Mesodermal cell (in vitro differentiated cells): Measurements from ENCODE around the gene QKI.
"Not testable (repeated sequence)": the region's sequence is repeated elsewhere in the genome, so short reads cannot be mapped to it uniquely, and the experiment has no call there.

ENCODE experiments used
- H3K27ac ChIP-seq: 2 replicates; pipeline ENCODE4 v1.7.0; 2013; ENCODE audit warnings: mild to moderate bottlenecking, low read depth, low read length, moderate library complexity; ENCODE audit not compliant: severe bottlenecking
- H3K36me3 ChIP-seq: 2 replicates; pipeline ENCODE4 v1.7.1; 2013; ENCODE audit warnings: mild to moderate bottlenecking, low read length, moderate library complexity; ENCODE audit not compliant: control insufficient read depth, insufficient read depth
- H3K4me1 ChIP-seq: one replicate; pipeline ENCODE4 v1.7.1; 2013; ENCODE audit warnings: mild to moderate bottlenecking, low read length; ENCODE audit not compliant: insufficient read depth, control insufficient read depth, poor library complexity, severe bottlenecking
- H3K4me3 ChIP-seq: 2 replicates; pipeline ENCODE4 v1.7.0; 2013; ENCODE audit warnings: low read length, control low read depth, mild to moderate bottlenecking; ENCODE audit not compliant: insufficient read depth, poor library complexity, severe bottlenecking; ENCODE audit errors: extremely low read depth
- H3K9me3 ChIP-seq: 2 replicates; pipeline ENCODE4 v1.7.1; 2013; ENCODE audit warnings: mild to moderate bottlenecking, low read length, moderate library complexity; ENCODE audit not compliant: control insufficient read depth
- WGBS, 2 experiments: methylation state at CpG; one replicate each; pipeline ENCODE4 v1.1.5; 2013; ENCODE audit warnings: missing lambda C conversion rate in 2 of 2; ENCODE audit not compliant: insufficient coverage in 2 of 2; 5-methylcytosine and 5-hydroxymethylcytosine counted together

QKI gene

GRCh38 chr6:163461696-163462095 lies 47.2 kb downstream of the QKI start:
- Histone ChIP-seq H3K9me3 (no peaks in the 10 kb centered on the region), H3K4me3 (no peak overlapping the region), H3K36me3 (peaks cover 40% of the 10 kb centered on the region), H3K27ac (no peak overlapping the region), H3K4me1 (peaks cover 18% of the 10 kb centered on the region)
- WGBS, 2 experiments, result no CpG with 5 or more reads among the region's 3 CpGs

GRCh38 chr6:163463180-163463579 lies 48.7 kb downstream of the QKI start:
- Histone ChIP-seq H3K27ac (no peak overlapping the region), H3K9me3 (no peaks in the 10 kb centered on the region), H3K4me1 (peaks cover 12% of the 10 kb centered on the region), H3K36me3 (peaks cover 45% of the 10 kb centered on the region), H3K4me3 (no peak overlapping the region)
- WGBS, 2 experiments, result 100% methylated on average over 1 of the region's 5 CpGs; no CpG with 5 or more reads in 1 of the 2 experiments

DNA sequence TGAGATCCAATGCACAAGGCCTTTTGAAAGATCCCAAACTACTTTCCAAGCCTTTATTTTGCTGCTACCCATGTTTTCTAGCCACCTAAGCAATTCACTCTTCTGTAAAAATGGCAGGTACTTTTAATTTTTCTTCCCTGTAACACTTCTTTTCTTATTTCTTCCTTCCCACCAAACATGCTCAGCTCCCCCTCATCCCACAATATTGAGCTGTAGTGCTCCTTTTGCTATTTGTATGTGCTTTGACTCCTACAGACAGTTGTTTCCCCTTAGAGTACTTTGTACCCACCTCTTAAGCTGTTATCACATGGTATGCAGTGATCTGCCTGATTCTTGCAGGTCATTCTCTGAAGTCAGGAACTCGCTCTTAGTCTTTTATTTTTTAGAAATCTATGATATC lies 49.3 kb downstream of the QKI start:
- no peaks in the 10 kb centered on the region for H3K9me3 ChIP-seq
- WGBS, 2 experiments, result 100% methylated on average over 1 of the region's 1 CpG; no CpG with 5 or more reads in 1 of the 2 experiments
- peaks cover 49% of the 10 kb centered on the region for H3K36me3 ChIP-seq
- peaks cover 8% of the 10 kb centered on the region for H3K4me1 ChIP-seq
- H3K4me3 ChIP-seq, result no peak overlapping the region
- H3K27ac ChIP-seq, result no peak overlapping the region

DNA sequence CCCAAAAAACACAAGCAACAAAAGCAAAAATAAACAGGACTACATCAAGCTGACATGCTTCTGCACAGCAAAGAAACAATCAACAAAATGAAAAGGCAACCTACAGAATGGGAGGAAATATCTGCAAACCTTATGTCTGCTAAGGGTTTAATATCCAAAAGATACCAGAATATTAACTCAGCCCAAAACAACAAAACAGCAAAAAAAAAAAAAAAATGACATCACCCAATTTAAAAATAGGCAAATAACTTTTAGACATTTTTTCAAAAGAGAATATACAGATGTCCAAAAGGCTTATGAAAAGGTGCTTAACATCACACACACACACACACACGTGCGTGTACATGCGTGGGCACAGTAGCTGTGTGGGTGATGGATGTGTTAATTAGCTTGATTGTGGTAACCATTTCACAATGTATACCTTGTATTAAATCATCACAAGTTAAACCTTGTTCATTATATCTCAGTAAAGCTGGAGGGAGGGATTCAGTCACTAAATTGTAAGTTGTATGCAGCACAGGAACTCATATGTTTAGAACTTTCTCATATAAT lies 52.4 kb downstream of the QKI start:
- Histone ChIP-seq H3K36me3 (peaks cover 69% of the 10 kb centered on the region), H3K4me3 (no peak overlapping the region), H3K27ac (no peak overlapping the region), H3K9me3 (peaks cover 18% of the 10 kb centered on the region), H3K4me1 (no peaks in the 10 kb centered on the region)
- no CpG with 5 or more reads among the region's 3 CpGs for WGBS, 2 experiments

- 100% methylated on average over 1 of the region's 3 CpGs; no CpG with 5 or more reads in 1 of the 2 experiments for WGBS, 2 experiments
- H3K27ac ChIP-seq, result no peak overlapping the region
- H3K36me3 ChIP-seq, result peaks cover 61% of the 10 kb centered on the region
- peaks cover 18% of the 10 kb centered on the region for H3K9me3 ChIP-seq
- no peaks in the 10 kb centered on the region for H3K4me1 ChIP-seq
- no peak overlapping the region for H3K4me3 ChIP-seq
Measured at GRCh38 chr6:163468738-163469137, 54.2 kb downstream of the QKI start.

DNA sequence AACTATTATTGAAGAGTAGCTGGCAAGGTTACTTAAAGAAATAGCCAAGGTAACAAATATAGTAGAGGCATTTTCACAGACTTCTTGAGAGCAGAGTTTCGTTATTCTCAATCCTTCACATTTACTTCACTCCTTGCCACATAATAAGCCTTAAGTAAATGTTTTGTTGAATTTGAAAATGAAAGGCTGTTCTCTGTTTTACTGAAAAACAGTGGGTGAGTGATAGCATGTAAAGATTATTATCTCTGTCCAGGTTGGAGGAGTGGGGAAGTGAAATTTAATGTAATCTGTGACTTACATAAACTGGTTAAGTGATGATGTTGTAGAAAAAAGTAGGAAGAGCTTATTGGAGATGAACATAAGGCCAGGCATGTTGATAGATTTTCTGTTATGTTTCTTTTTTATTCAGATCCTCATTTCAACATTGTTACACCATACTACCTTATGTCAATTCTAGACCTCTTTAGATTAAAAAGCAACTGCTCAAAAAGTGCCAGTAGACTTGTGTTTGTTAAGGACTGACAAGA lies 55.0 kb downstream of the QKI start:
- H3K9me3 ChIP-seq, result peaks cover 18% of the 10 kb centered on the region
- H3K4me1 ChIP-seq, result no peaks in the 10 kb centered on the region
- no CpG with 5 or more reads among the region's 1 CpG for WGBS, 2 experiments
- H3K27ac ChIP-seq, result no peak overlapping the region
- peaks cover 57% of the 10 kb centered on the region for H3K36me3 ChIP-seq
- no peak overlapping the region for H3K4me3 ChIP-seq

GRCh38 chr6:163470611-163471010 lies 56.1 kb downstream of the QKI start:
- Histone ChIP-seq H3K27ac (no peak overlapping the region), H3K9me3 (peaks cover 18% of the 10 kb centered on the region), H3K4me3 (no peak overlapping the region), H3K36me3 (peaks cover 57% of the 10 kb centered on the region), H3K4me1 (peaks cover 3% of the 10 kb centered on the region)

GRCh38 chr6:163474581-163474980 lies 60.1 kb downstream of the QKI start:
- WGBS, 2 experiments, result 83% methylated on average over 1 of the region's 2 CpGs; no CpG with 5 or more reads in 1 of the 2 experiments
- H3K9me3 ChIP-seq, result peaks cover 13% of the 10 kb centered on the region

GRCh38 chr6:163476946-163477345 lies 62.4 kb downstream of the QKI start:
- peaks cover 37% of the 10 kb centered on the region for H3K36me3 ChIP-seq
- not testable (repeated sequence) for H3K9me3 ChIP-seq, H3K4me3 ChIP-seq, H3K4me1 ChIP-seq, H3K27ac ChIP-seq
- WGBS, 2 experiments, result 82 to 93% methylated on average over 5 to 6 of the region's 7 CpGs

More at GRCh38 chr6:163474581-163474980, 60.1 kb downstream of the QKI start:
- H3K4me3 ChIP-seq, result no peak overlapping the region
- peaks cover 6% of the 10 kb centered on the region for H3K4me1 ChIP-seq
- peaks cover 43% of the 10 kb centered on the region for H3K36me3 ChIP-seq
- no peak overlapping the region for H3K27ac ChIP-seq

DNA sequence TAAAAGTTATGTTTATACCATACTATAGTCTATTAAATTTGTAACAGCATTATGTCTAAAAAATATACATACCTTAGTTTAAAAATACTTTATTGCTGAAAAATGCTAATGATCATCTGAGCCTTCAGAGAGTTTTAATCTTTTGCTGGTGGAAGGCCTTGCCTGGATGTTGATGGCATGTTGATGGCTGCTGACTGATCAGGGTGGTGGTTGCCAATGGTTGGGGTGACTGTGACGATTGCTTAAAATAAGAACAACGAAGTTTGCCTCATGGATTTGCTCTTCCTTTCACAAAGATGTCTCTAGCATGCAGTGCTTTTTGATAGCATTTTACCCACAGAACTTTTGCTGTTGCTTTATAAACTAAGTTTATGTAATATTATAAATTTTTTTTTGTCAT lies 68.6 kb downstream of the QKI start:
- 80% methylated on average over 1 of the region's 2 CpGs; no CpG with 5 or more reads in 1 of the 2 experiments for WGBS, 2 experiments
- no peak overlapping the region for H3K4me3 ChIP-seq
- peaks cover 47% of the 10 kb centered on the region for H3K36me3 ChIP-seq
- H3K4me1 ChIP-seq, result no peaks in the 10 kb centered on the region
- no peaks in the 10 kb centered on the region for H3K9me3 ChIP-seq
- no peak overlapping the region for H3K27ac ChIP-seq

DNA sequence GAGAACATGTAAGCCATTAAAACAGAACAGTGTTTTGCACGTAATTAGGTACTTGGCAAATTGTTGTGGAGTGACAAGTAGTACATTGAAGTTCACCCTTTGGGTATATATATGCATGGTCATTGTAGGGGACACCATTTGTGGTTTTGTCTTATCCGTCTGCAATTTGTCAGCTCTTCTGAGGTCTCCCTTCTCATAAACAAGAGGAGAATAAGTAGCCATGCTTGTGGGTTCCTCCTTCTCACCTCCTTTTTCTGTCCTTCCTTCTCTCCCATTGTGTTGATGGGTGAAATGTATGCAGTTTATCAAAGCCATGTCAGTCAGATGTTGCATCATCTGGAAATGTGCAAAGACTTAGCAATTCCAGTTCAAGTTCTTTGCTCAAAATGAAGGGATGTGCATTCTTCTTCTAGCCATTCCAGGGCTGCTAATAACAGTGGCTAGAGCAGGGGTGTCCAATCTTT lies 70.9 kb downstream of the QKI start:
- H3K4me1 ChIP-seq, result no peaks in the 10 kb centered on the region
- WGBS, 2 experiments, result 75 to 83% methylated on average over 1 to 2 of the region's 2 CpGs
- no peak overlapping the region for H3K4me3 ChIP-seq
- no peaks in the 10 kb centered on the region for H3K9me3 ChIP-seq
- H3K36me3 ChIP-seq, result peaks cover 28% of the 10 kb centered on the region
- no peak overlapping the region for H3K27ac ChIP-seq
